ENCODE data around the gene TBC1D22A. TPM values are rescaled to one million over a fixed set of nuclear protein-coding genes. Genes with fewer than 3 reads are reported as not detected.

TBC1D22A gene
- total RNA-seq, 1 experiment from 2014 or later, result 20.9 TPM

- no peaks in the 10 kb centered on the region for H4K20me1 ChIP-seq (ENCODE audit: insufficient read depth)
- H3K4me3 ChIP-seq (replicated peaks in 1 of 2; ENCODE audit: low read depth in 1 of 2, low read length in 2 of 2), result no peak overlapping the region
- no peak for TF ChIP-seq JUND (IDR thresholded peaks at IDR 0.05)
- DNase-seq (ENCODE audit: low read depth, low spot score) (no peak), ATAC-seq (no peak)
- H3K27ac ChIP-seq (ENCODE audit: low read depth, low read length), result no peak overlapping the region
- H3K27me3 ChIP-seq (ENCODE audit: insufficient read depth, low read length), result no peaks in the 10 kb centered on the region
- no TSS peak for BruUV-seq (replicated peaks)
- ChIA-PET POLR2A (no interaction called here), RAD21 (ENCODE audit: low non-redundant PET in 1 of 2, low total read pairs in 2 of 2, uncharacterized antibody in 2 of 2, unreplicated experiment in 2 of 2) (no interaction called here), CTCF (no interaction called here)
- H3K9me3 ChIP-seq (ENCODE audit: control insufficient read depth in 1 of 2, insufficient read depth in 1 of 2, low read depth in 1 of 2, low read length in 2 of 2), result no peaks in the 10 kb centered on the region
- no peaks in the 10 kb centered on the region for H3K4me1 ChIP-seq (ENCODE audit: control insufficient read depth in 1 of 2, insufficient read depth in 2 of 2, low read length in 2 of 2)
- H3K9me2 ChIP-seq (ENCODE audit: insufficient read depth), result no peaks in the 10 kb centered on the region
- no peak overlapping the region for H3K9ac ChIP-seq (ENCODE audit: low read length)
- H2AFZ ChIP-seq (ENCODE audit: low read depth, low read length, poor library complexity, severe bottlenecking), result no peak overlapping the region
- intact Hi-C loops (cut with micrococcal nuclease), result no loop called here
- H3K4me2 ChIP-seq (ENCODE audit: low read length), result no peak overlapping the region
- 0 out of 4 replicates have a peak, but pooled peaks cover 0 to 5% of the 10 kb centered on the region in 2 experiments for H3K36me3 ChIP-seq (ENCODE audit: control insufficient read depth in 1 of 2, insufficient read depth in 2 of 2, low read length in 2 of 2)
- H3K79me2 ChIP-seq (ENCODE audit: insufficient read depth, low read length), result no peaks in the 10 kb centered on the region
Measured at GRCh38 chr22:46915950-46916730, 153.7 kb downstream of the TBC1D22A start.

- ChIA-PET POLR2A (no interaction called here), CTCF (no interaction called here), RAD21 (ENCODE audit: low non-redundant PET in 1 of 2, low total read pairs in 2 of 2, uncharacterized antibody in 2 of 2, unreplicated experiment in 2 of 2) (no interaction called here)
- no peak for ATAC-seq
- Histone ChIP-seq H3K4me3 (replicated peaks in 1 of 2; ENCODE audit: low read depth in 1 of 2, low read length in 2 of 2) (no peak overlapping the region), H4K20me1 (ENCODE audit: insufficient read depth) (no peaks in the 10 kb centered on the region), H2AFZ (ENCODE audit: low read depth, low read length, poor library complexity, severe bottlenecking) (no peak overlapping the region), H3K36me3 (ENCODE audit: control insufficient read depth in 1 of 2, insufficient read depth in 2 of 2, low read length in 2 of 2) (0 out of 4 replicates have a peak, but pooled peaks cover 0 to 5% of the 10 kb centered on the region in 2 experiments), H3K4me1 (ENCODE audit: control insufficient read depth in 1 of 2, insufficient read depth in 2 of 2, low read length in 2 of 2) (no peaks in the 10 kb centered on the region), H3K4me2 (ENCODE audit: low read length) (no peak overlapping the region), H3K9me2 (ENCODE audit: insufficient read depth) (no peaks in the 10 kb centered on the region), H3K9ac (ENCODE audit: low read length) (no peak overlapping the region), H3K79me2 (ENCODE audit: insufficient read depth, low read length) (no peaks in the 10 kb centered on the region), H3K27me3 (ENCODE audit: insufficient read depth, low read length) (no peaks in the 10 kb centered on the region), H3K9me3 (ENCODE audit: control insufficient read depth in 1 of 2, insufficient read depth in 1 of 2, low read depth in 1 of 2, low read length in 2 of 2) (no peaks in the 10 kb centered on the region), H3K27ac (ENCODE audit: low read depth, low read length) (no peak overlapping the region)
- intact Hi-C loops (cut with micrococcal nuclease), result no loop called here
- no peak for TF ChIP-seq CTCF (IDR thresholded peaks at IDR 0.05 in 2 of 3, conservative IDR thresholded peaks at IDR 0.05 in 1 of 3; ENCODE audit: borderline replicate concordance in 1 of 3, insufficient read depth in 1 of 3, low read depth in 2 of 3, low read length in 2 of 3)
- no peak for TF ChIP-seq CBX3 (IDR thresholded peaks at IDR 0.05; ENCODE audit: low read depth)
- TF ChIP-seq CEBPB (IDR thresholded peaks at IDR 0.05; ENCODE audit: low read depth), result no peak
- TF ChIP-seq EZH2 (IDR thresholded peaks at IDR 0.05), result no peak
- TF ChIP-seq EGR1 (IDR thresholded peaks at IDR 0.05; ENCODE audit: low read depth), result no peak
- no peak for TF ChIP-seq FOSL1 (IDR thresholded peaks at IDR 0.05; ENCODE audit: low read depth)
- TF ChIP-seq, protein P1, sequence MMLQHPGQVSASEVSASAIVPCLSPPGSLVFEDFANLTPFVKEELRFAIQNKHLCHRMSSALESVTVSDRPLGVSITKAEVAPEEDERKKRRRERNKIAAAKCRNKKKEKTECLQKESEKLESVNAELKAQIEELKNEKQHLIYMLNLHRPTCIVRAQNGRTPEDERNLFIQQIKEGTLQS (IDR thresholded peaks at IDR 0.05), result no peak
- TF ChIP-seq REST (IDR thresholded peaks at IDR 0.05; ENCODE audit: low read depth), result no peak
- TF ChIP-seq ELF1 (IDR thresholded peaks at IDR 0.05; ENCODE audit: borderline replicate concordance, low read depth), result no peak
- BruUV-seq (replicated peaks), result no TSS peak
- no peak for DNase-seq (ENCODE audit: low read depth, low spot score)
Measured at GRCh38 chr22:46916886-46917770, 154.7 kb downstream of the TBC1D22A start.
